NCI-H2081 (cell line): ENCODE data around the gene DKK3.

ENCODE experiments used
- DNase-seq, 2 experiments: peaks; one replicate each; lab custom pipeline; 2025; lab: John Stamatoyannopoulos, UW

Gene DKK3

DNA sequence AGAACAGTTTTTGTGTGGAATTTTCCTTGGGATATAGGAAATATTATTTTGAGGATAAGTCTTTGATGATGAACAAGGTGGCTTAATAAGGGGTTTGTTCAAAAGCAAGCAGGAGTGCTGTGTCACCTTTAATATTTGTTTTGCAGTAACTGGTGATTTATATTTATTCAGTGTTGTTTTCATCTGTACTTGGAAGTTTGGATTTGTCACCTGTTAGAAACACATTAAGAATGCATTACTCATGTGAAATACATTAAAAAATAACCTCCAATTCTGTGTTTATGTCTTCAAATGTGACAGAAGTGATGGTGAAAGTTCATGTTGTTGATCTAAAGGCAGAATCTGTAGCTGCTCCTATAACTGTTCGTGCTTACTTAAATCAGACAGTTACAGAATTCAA lies 70.5 kb downstream of the DKK3 start:
- DNase-seq = peak in 1 of 2 experiments; percentile 7

DNA sequence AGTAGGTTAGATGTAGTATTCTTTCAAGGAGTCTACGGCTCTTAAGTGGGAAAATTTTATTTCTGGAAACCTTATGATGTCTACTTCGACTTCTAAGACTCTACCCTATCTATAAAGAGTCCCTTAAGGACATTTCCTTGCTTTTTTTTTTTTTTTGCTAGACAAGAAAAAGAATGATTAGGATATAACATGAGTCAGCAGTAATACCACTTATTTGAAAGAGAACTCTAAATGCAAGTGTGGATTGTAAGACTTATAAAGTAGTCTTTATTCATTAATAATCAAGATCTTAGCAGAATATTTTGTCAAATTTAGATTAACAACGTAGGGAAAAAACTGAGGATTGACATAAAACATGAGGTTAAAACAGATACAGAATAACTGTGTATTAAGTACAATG lies 71.0 kb downstream of the DKK3 start:
- DNase-seq = no peak

- no peak for DNase-seq
These were observed 72.9 kb downstream of the DKK3 start for GRCh38 chr11:11935536-11935935.

DNA sequence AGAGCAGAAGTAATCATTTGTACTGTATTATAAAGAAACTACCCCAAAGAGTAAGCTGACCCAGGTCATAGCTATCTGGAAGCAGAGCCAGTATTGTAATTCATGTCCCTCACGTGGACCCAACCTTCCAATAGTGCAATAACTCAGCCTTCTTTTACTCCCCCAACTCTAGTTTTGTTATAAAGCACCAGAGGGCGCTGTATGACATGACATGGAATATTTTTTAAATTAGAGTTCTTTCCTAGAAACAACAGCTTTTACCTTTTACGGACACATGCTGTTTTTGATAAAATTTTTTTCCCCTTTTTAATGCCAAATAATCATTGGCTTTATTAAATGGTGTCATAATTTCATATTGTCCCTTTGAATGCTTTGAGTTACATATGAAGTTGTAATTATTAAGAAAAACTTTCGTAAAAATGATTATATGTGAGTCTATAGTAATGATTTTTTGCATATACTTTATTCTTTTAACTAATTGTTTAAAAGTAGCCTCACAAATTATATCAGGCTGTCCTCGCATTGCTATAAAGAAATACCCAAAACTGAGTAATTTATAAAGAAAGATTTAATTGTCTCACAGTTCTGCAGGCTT lies 76.9 kb downstream of the DKK3 start:
- peak; percentile 44 to 55 for DNase-seq

DNA sequence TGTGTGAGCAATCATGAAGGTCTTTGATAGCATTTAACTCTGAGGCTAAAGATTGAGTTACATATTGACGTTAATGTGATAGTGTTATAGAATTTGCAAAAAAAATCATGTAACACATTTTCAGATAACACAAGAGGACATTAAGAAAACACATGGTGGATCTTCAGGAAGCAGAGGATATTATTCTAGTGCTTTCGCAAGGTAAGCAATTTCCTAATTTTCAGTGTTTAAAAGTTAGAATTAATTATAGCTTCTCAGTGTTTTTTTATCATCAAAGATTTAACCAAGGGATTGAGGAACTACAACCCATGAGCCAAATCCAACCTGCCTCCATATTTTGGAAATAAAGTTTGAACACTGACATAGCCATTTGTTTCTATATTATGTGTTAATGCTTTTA lies 78.5 kb downstream of the DKK3 start:
- DNase-seq = no peak

DNA sequence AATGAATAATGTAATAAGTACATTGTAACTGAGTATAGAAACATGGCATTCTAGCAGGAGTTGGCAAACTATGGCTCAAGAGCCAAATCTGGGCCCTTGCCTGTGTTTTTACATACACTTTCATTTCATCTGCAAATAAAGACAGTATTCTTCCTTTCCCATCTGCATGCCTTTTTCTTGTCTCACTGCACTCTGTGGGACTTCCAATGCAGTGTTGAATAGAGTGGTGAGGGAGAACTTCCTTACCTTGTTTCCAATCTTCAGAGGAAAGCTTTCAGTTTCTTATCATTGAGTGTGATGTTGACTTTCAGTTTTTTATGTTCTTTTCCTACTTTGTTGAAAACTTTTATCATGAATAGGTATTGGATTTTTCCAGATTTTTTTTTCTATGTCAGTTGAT lies 84.6 kb downstream of the DKK3 start:
- no peak for DNase-seq

DNA sequence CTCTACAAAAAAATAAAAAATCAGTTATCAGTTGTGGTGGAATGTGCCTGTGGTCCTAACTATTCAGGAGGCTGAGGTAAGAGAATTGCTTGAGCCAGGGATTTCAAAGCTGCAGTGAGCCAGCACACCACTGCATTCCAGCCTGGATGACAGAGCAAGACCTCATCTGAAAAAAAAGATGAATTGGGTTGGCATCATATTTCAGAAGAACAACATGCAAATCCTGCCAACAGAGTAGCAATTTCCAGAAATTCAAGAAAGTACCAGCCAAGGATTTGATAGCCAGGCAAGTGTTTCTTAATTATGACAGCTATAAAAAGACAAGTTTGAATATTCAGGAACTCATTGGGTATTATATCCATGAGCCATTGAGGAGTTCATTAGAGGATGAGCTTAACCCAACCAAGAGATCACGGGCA lies 91.4 kb downstream of the DKK3 start:
- DNase-seq = no peak

GRCh38 chr11:11915625-11916024 lies 92.8 kb downstream of the DKK3 start:
- DNase-seq = no peak

DNA sequence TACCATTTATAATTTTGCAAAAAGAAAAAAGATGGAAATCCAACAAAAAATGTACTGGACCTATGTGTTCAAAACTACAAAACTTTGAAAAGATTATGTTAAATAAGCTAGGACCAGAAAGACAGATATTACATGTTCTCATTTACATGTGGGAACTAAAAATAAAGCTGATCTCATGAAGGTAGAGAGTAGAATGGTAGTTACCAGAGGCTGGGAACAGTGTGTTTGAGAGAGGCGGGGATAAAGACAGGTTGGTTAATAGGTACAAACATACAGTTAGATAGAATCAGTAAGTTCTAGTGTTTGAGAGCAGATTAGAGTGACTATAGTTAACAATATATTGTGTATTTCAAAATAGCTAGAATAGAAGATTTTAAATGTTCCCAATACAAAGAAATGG lies 95.0 kb downstream of the DKK3 start:
- DNase-seq = no peak
